ENCODE measurements around the gene ALDH4A1. TPM values are rescaled to one million over a fixed set of nuclear protein-coding genes. Genes with fewer than 3 reads are reported as not detected.

The ALDH4A1 gene
- total RNA-seq, 3 donors from 2014 or later, result 15.7 to 81.0 (median 23.7) TPM

- DNase-seq (ENCODE audit: low spot score in 2 of 2), result no peak
- no peak for TF ChIP-seq CTCF (IDR thresholded peaks at IDR 0.05)
- TF ChIP-seq POLR2A (IDR thresholded peaks at IDR 0.05), result no peak
- TF ChIP-seq POLR2AphosphoS5 (IDR thresholded peaks at IDR 0.05), result no peak
- peak overlapping the region; percentile 75 to 80 for H3K27ac ChIP-seq
- no peak overlapping the region for H3K4me3 ChIP-seq
- H3K9me3 ChIP-seq, result no peaks in the 10 kb centered on the region
- intact Hi-C loops (cut with DNase I; ENCODE audit: low total_unique reads), result no loop called here
- no peaks in the 10 kb centered on the region for H3K27me3 ChIP-seq
- no peaks in the 10 kb centered on the region for H3K36me3 ChIP-seq
- H3K4me1 ChIP-seq, result peaks cover 21 to 29% of the 10 kb centered on the region in 2 donors
Observed at GRCh38 chr1:18942340-18942739, 40.0 kb upstream of the ALDH4A1 start.

DNA sequence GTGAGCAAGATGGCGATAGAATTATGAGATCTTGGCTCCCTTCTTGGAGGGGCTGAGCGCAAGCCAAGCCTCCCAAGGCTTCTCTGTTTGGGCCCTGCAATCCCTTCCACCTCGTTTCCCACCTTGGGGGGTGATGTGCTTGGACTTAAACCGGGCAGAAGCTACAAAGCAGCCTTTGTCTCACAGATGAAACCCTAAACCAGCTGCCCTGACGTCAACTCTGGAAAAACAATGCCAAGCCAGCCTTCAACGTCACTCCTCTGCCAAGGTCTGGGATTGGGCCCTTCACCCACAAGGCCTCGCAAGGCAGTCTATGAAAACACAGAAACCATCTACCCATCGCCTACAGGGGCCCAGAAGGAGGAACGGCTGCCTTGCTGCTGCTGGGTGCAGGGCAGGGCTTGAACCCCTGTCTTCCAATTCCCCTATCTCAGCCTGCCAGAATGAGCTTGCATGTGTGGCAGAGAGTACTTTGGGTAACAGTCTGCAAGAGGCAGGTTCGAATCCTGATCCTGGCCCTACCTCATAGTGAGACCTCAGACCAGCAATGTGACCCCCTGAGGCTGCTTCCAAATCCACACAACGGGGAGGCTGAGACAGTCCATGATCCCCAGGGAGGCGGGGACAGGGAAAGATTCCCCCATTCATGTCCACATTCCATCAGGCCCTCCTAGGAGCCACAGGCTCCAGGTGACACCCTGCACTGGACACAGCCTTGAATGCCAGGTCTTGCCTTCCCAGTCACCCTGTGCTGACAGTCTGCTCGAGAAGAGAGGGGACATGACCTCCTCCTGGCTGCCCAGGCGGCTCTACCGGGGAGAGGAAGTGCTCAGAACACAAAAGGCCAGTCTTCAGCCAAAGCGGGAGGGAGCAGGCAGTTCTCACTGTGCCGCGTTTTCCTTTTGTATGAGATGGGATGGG lies 39.1 kb upstream of the ALDH4A1 start:
- H3K4me1 ChIP-seq, result peaks cover 21 to 25% of the 10 kb centered on the region in 2 donors
- H3K4me3 ChIP-seq, result peak overlapping the region in 1 of 3 donors; percentile 27
- H3K9me3 ChIP-seq, result no peaks in the 10 kb centered on the region
- H3K36me3 ChIP-seq, result no peaks in the 10 kb centered on the region
- intact Hi-C loops (cut with DNase I; ENCODE audit: low total_unique reads), result no loop called here
- peak in 1 of 2 donors; percentile 88 for DNase-seq (ENCODE audit: low spot score in 2 of 2)
- TF ChIP-seq POLR2A (IDR thresholded peaks at IDR 0.05) (no peak), POLR2AphosphoS5 (IDR thresholded peaks at IDR 0.05) (peak in 1 of 3 donors; percentile 30), CTCF (IDR thresholded peaks at IDR 0.05) (peak in 1 of 3 donors; percentile 23)
- peak overlapping the region; percentile 75 to 80 for H3K27ac ChIP-seq
- no peaks in the 10 kb centered on the region for H3K27me3 ChIP-seq

DNA sequence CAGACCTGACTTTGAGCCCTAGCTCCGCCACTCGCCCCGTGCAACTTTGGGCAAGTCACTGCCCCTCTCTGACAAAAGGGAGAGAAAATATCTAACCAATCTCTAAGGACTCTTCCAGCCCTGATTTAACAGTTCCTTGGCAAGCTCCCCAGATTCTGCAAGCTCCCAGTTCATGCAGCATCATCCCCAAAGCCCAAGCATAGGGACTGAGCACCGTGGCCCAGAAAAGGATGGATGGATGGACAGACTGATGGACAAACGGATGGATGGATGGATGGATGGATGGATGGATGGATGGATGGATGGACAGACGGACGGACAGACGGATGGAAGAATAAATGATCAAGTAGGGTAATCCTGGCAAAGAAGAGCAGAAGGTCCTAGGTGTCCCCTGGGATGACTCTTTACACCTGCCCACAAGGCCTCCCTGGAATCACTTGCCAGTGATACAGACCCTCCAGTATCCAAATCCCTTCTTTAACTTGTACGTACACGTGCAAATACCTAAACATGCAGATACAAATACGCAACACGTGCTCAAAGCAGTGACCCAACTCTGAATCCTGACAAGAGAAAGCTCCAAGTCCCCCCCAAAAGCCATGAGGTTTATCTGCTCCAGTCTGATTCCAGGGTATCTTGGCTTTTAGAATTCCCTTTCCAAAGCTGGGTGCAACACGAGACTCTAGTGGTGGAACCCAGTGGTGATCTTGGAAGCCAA lies 38.1 kb upstream of the ALDH4A1 start:
- TF ChIP-seq POLR2AphosphoS5 (IDR thresholded peaks at IDR 0.05) (no peak), CTCF (IDR thresholded peaks at IDR 0.05) (no peak), POLR2A (IDR thresholded peaks at IDR 0.05) (no peak)
- Histone ChIP-seq H3K9me3 (no peaks in the 10 kb centered on the region), H3K27ac (peak overlapping the region; percentile 75 to 80), H3K27me3 (no peaks in the 10 kb centered on the region), H3K4me1 (peaks cover 16 to 19% of the 10 kb centered on the region in 2 donors), H3K36me3 (no peaks in the 10 kb centered on the region), H3K4me3 (no peak overlapping the region)
- intact Hi-C loops (cut with DNase I; ENCODE audit: low total_unique reads), result no loop called here
- no peak for DNase-seq (ENCODE audit: low spot score in 2 of 2)

DNA sequence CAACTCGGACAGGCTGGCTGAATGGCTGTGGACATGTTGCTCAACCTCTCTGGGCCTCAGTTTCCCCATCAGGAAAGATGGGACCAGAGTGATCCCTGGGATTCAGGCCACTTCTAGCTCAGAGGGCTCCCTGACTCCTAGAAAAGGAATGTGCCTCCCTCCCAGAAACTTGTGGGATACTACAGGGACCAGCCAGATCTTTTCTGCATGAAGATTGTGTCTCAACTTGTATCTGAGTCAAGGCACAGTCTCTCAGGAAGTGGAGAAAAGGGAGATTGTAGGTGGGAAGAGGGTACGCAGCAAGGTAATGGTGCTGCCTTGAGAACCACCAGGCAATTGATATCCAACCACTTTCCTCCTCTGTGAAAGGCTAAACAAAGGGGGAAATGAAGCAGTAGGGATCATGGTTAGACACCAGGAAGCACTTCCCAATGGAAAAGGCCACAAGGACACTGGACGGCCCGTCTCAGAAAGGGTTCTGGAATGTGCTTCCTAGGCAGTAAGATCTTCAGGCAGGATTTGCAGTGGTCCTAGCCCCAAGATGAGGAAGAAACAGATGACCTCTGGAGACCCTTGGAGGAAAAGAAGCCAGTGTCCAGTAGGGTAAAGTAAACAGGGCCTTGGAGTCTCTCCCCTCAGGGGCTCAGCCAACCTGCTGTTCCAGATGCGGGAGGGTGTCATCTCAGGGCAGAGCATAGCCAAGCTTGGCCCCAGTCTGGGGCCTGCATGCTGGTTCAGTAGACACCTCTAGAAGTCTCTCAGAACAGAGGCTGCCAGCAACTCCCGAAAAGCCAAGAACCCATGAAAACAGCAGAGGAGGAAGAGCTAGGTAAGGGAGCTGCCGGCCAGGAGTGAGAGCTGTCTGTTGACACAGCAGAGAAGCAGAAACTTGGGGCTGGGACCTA lies 37.3 kb upstream of the ALDH4A1 start:
- no peak for TF ChIP-seq CTCF (IDR thresholded peaks at IDR 0.05)
- TF ChIP-seq POLR2A (IDR thresholded peaks at IDR 0.05), result no peak
- no peak for TF ChIP-seq POLR2AphosphoS5 (IDR thresholded peaks at IDR 0.05)
- intact Hi-C loops (cut with DNase I; ENCODE audit: low total_unique reads), result no loop called here
- Histone ChIP-seq H3K27ac (peak overlapping the region; percentile 75 to 80), H3K36me3 (no peaks in the 10 kb centered on the region), H3K4me3 (no peak overlapping the region), H3K9me3 (no peaks in the 10 kb centered on the region), H3K4me1 (peaks cover 13 to 16% of the 10 kb centered on the region in 2 donors), H3K27me3 (no peaks in the 10 kb centered on the region)
- no peak for DNase-seq (ENCODE audit: low spot score in 2 of 2)
